H1 (cell line): ENCODE measurements around the gene SEZ6. TPM values are rescaled to one million over a fixed set of nuclear protein-coding genes. Genes with fewer than 3 reads are reported as not detected.

Source experiments
- CTCF ChIA-PET: fragments of 300-600 bp; sonication (Branson Sonifier 250); formaldehyde crosslinking; loops from one replicate; lab custom pipeline; 2021; ENCODE audit not compliant: partially characterized antibody; lab: Charles Lee
- POLR2A ChIA-PET: fragments of 300-600 bp; sonication (Branson Sonifier 250); formaldehyde crosslinking; loops from one replicate; lab custom pipeline; 2021; ENCODE audit warnings: inconsistent platforms; ENCODE audit not compliant: partially characterized antibody; lab: Charles Lee
- DNase-seq, 2 experiments: peaks; one replicate each; pipeline versions ENCODE4 v3.0.0 to v3.0.0-alpha.2; 2010 to 2022; ENCODE audit warnings: low spot score in 2 of 2, low read depth in 1 of 2, mixed read lengths in 1 of 2
- FAIRE-seq: peaks from 2 replicates; lab custom pipeline; 2011; peaks lifted over from hg19 to GRCh38; lab: Jason Lieb, UNC
- H2AFZ ChIP-seq: 2 replicates; pipeline ENCODE4 v1.8.1; 2012; ENCODE audit warnings: low read length, inconsistent platforms
- H2AK5ac ChIP-seq: 2 replicates; pipeline ENCODE4 v1.6.1; 2013; ENCODE audit warnings: low read depth, low read length
- H2BK120ac ChIP-seq: replicated peaks from 2 replicates; pipeline ENCODE3; 2013; ENCODE audit warnings: low read depth, low read length, inconsistent platforms
- H2BK12ac ChIP-seq: 2 replicates; pipeline ENCODE4 v1.6.1; 2013; ENCODE audit warnings: low read depth, low read length
- H2BK15ac ChIP-seq: 2 replicates; pipeline ENCODE4 v1.6.1; 2013; ENCODE audit warnings: low read length
- H2BK20ac ChIP-seq: 2 replicates; pipeline ENCODE4 v1.6.1; 2013; ENCODE audit warnings: low read length
- H2BK5ac ChIP-seq: 2 replicates; pipeline ENCODE4 v1.6.1; 2013; ENCODE audit warnings: low read depth, low read length
- H3K14ac ChIP-seq: 2 replicates; pipeline ENCODE4 v1.6.1; 2013; ENCODE audit warnings: inconsistent platforms; ENCODE audit not compliant: insufficient read length
- H3K18ac ChIP-seq: 2 replicates; pipeline ENCODE4 v1.6.1; 2013; ENCODE audit warnings: low read length; ENCODE audit errors: extremely low read depth
- H3K23ac ChIP-seq: 2 replicates; pipeline ENCODE4 v1.6.1; 2013; ENCODE audit warnings: inconsistent platforms; ENCODE audit not compliant: insufficient read length
- H3K23me2 ChIP-seq: 2 replicates; pipeline ENCODE4 v1.6.1; 2013; ENCODE audit warnings: low read depth, low read length
- H3K27ac ChIP-seq: 2 replicates; pipeline ENCODE4 v1.6.1; 2011; ENCODE audit warnings: low read depth, low read length, inconsistent platforms
- H3K27me3 ChIP-seq, 4 experiments: replicated peaks in 1 of 4; 1 replicate in 1 of 4; 2 replicates in 3 of 4; pipeline versions ENCODE4 v1.6.1 to v1.8.1; 2011 to 2013; ENCODE audit warnings: low read length in 3 of 4, mild to moderate bottlenecking in 3 of 4, inconsistent platforms in 2 of 4, mixed read lengths in 2 of 4, moderate library complexity in 1 of 4; ENCODE audit not compliant: control insufficient read depth in 3 of 4, insufficient read depth in 3 of 4; ENCODE audit errors: extremely low read depth in 1 of 4
- H3K36me3 ChIP-seq, 4 experiments: 2 replicates each; pipeline versions ENCODE4 v1.6.1 to v1.8.1; 2011 to 2013; ENCODE audit warnings: mild to moderate bottlenecking in 4 of 4, low read length in 3 of 4, moderate library complexity in 2 of 4, control low read depth in 1 of 4, inconsistent platforms in 1 of 4; ENCODE audit not compliant: insufficient read depth in 4 of 4, control insufficient read depth in 2 of 4
- H3K4ac ChIP-seq: replicated peaks from 2 replicates; pipeline ENCODE3; 2013; ENCODE audit warnings: low read length, low read depth, mixed read lengths, inconsistent platforms; ENCODE audit not compliant: insufficient read length
- H3K4me1 ChIP-seq, 4 experiments: replicated peaks in 1 of 4; 1 replicate in 1 of 4; 2 replicates in 3 of 4; pipeline versions ENCODE4 v1.6.1 to v1.8.1; 2011 to 2013; ENCODE audit warnings: low read length in 3 of 4, inconsistent platforms in 2 of 4, mixed read lengths in 1 of 4; ENCODE audit not compliant: insufficient read depth in 4 of 4, control insufficient read depth in 3 of 4
- H3K4me2 ChIP-seq, 2 experiments: 2 replicates each; pipeline versions ENCODE4 v1.6.1 to v1.8.1; 2011 to 2013; ENCODE audit warnings: low read depth in 2 of 2, low read length in 2 of 2, control low read depth in 1 of 2, inconsistent platforms in 1 of 2, mild to moderate bottlenecking in 1 of 2; ENCODE audit not compliant: insufficient read depth in 1 of 2
- H3K4me3 ChIP-seq, 4 experiments: fragments of 200-600, 300-600 bp in 1 of 4; sonication (generic), shearing (Covaris generic), sonication (Bioruptor Twin) in 1 of 4; 2 replicates each; pipeline versions ENCODE4 v1.5.1 to v1.8.1; 2011 to 2016; ENCODE audit warnings: low read length in 4 of 4, low read depth in 3 of 4, control low read depth in 2 of 4, inconsistent platforms in 2 of 4, mild to moderate bottlenecking in 2 of 4, mixed read lengths in 1 of 4, moderate library complexity in 1 of 4; ENCODE audit not compliant: insufficient read depth in 2 of 4; ENCODE audit errors: extremely low read depth in 1 of 4
- H3K56ac ChIP-seq: replicated peaks from 2 replicates; pipeline ENCODE3; 2013; ENCODE audit warnings: low read depth, mild to moderate bottlenecking, mixed read lengths, low read length, inconsistent platforms; ENCODE audit not compliant: insufficient read length
- H3K79me1 ChIP-seq: 2 replicates; pipeline ENCODE4 v1.6.1; 2013; ENCODE audit warnings: low read depth, low read length, control low read depth
- H3K79me2 ChIP-seq, 2 experiments: 2 replicates each; pipeline versions ENCODE4 v1.6.1 to v1.8.1; 2012 to 2013; ENCODE audit warnings: low read length in 2 of 2, mild to moderate bottlenecking in 2 of 2, inconsistent platforms in 1 of 2; ENCODE audit not compliant: insufficient read depth in 2 of 2, control insufficient read depth in 1 of 2
- H3K9ac ChIP-seq, 4 experiments: replicated peaks in 1 of 4; 1 replicate in 1 of 4; 2 replicates in 3 of 4; pipeline versions ENCODE4 v1.6.1 to v1.8.1; 2011 to 2013; ENCODE audit warnings: low read depth in 3 of 4, low read length in 3 of 4, control low read depth in 2 of 4, mild to moderate bottlenecking in 2 of 4, moderate library complexity in 2 of 4, inconsistent platforms in 1 of 4; ENCODE audit errors: extremely low read depth in 1 of 4
- H3K9me3 ChIP-seq, 2 experiments: 2 replicates each; pipeline versions ENCODE4 v1.6.1 to v1.8.1; 2012 to 2013; ENCODE audit warnings: mild to moderate bottlenecking in 2 of 2, moderate library complexity in 2 of 2, control low read depth in 1 of 2, inconsistent platforms in 1 of 2, low read depth in 1 of 2, low read length in 1 of 2, mixed read lengths in 1 of 2; ENCODE audit not compliant: insufficient read depth in 2 of 2
- H4K20me1 ChIP-seq, 2 experiments: replicated peaks in 1 of 2; 2 replicates each; pipeline versions ENCODE3 to v1.8.1; 2011 to 2013; ENCODE audit warnings: inconsistent platforms in 2 of 2, low read length in 2 of 2, mild to moderate bottlenecking in 1 of 2; ENCODE audit not compliant: insufficient read depth in 2 of 2, control insufficient read depth in 1 of 2
- H4K5ac ChIP-seq: 2 replicates; pipeline ENCODE4 v1.6.1; 2013; ENCODE audit warnings: low read length, low read depth, mixed read lengths, inconsistent platforms; ENCODE audit not compliant: insufficient read length
- H4K8ac ChIP-seq: 2 replicates; pipeline ENCODE4 v1.8.0; 2013; ENCODE audit warnings: mild to moderate bottlenecking, moderate library complexity, low read length, inconsistent platforms; ENCODE audit not compliant: insufficient read depth; ENCODE audit errors: extremely low read depth
- H4K91ac ChIP-seq: replicated peaks from 2 replicates; pipeline ENCODE3; 2013; ENCODE audit warnings: low read length, mixed read lengths, inconsistent platforms; ENCODE audit not compliant: insufficient read length
- ATF3 ChIP-seq: IDR thresholded peaks from 2 replicates; pipeline ENCODE4 v1.6.1; 2011; ENCODE audit warnings: low read depth, mild to moderate bottlenecking, low read length; ENCODE audit not compliant: insufficient read depth
- BRCA1 ChIP-seq: IDR thresholded peaks from 2 replicates; pipeline ENCODE4 v1.6.1; 2012; ENCODE audit warnings: low read depth, low read length, improper control_type of control experiment
- CBX8 ChIP-seq: fragments of 300-800, 300-1000 bp; sonication (generic); IDR thresholded peaks from 2 replicates; pipeline ENCODE4 v1.7.1; 2016; ENCODE audit warnings: low read depth, low read length, borderline replicate concordance
- CHD1 ChIP-seq: IDR thresholded peaks from 2 replicates; pipeline ENCODE4 v1.6.1; 2012; ENCODE audit warnings: low read depth, low read length, improper control_type of control experiment
- CTBP2 ChIP-seq: IDR thresholded peaks from 2 replicates; pipeline ENCODE4 v1.7.0; 2011; ENCODE audit warnings: borderline replicate concordance, mild to moderate bottlenecking, moderate library complexity, mixed read lengths, low read length; ENCODE audit not compliant: insufficient read depth, insufficient read length
- SIN3A ChIP-seq, 2 experiments: IDR thresholded peaks in 1 of 2; conservative IDR thresholded peaks in 1 of 2; 2 replicates each; pipeline ENCODE4 v1.6.1; 2011 to 2012; ENCODE audit warnings: low read length in 2 of 2, improper control_type of control experiment in 1 of 2, low read depth in 1 of 2, mild to moderate bottlenecking in 1 of 2
- SIX5 ChIP-seq: IDR thresholded peaks from 2 replicates; pipeline ENCODE4 v1.6.1; 2011; ENCODE audit warnings: mild to moderate bottlenecking, low read depth, low read length
- USF2 ChIP-seq: IDR thresholded peaks from 2 replicates; pipeline ENCODE4 v1.6.1; 2011; ENCODE audit warnings: low read length, improper control_type of control experiment
- WGBS, 2 experiments: shearing (Covaris generic) in 1 of 2; methylation state at CpG; one replicate each; pipeline versions ENCODE4 v1.1.6 to v1.1.7; 2013 to 2015; ENCODE audit warnings: low lambda C conversion rate in 2 of 2, mixed read lengths in 2 of 2, inconsistent platforms in 1 of 2, low coverage in 1 of 2, missing lambda C conversion rate in 1 of 2; ENCODE audit not compliant: insufficient replicate concordance in 2 of 2, insufficient coverage in 1 of 2, insufficient read length in 1 of 2; ENCODE audit errors: extremely low coverage in 1 of 2, missing lambda C conversion rate in 1 of 2; 5-methylcytosine and 5-hydroxymethylcytosine counted together
- polyA plus RNA-seq, 7 experiments: library from polyadenylated mRNA; depleted of rRNA in 3 of 7; stranded (reverse) in 5 of 7; unstranded in 2 of 7; fragments of >200 nt in 5 of 7; fragments of 200-250 nt in 2 of 7; gene quantifications; 1 replicate in 5 of 7; 2 replicates in 1 of 7; 4 replicates in 1 of 7; pipeline versions ENCODE4 v1.2.1 to v1.2.3, GENCODE V29; 2011 to 2013; ENCODE audit warnings: missing spikeins in 2 of 7, mixed read lengths in 2 of 7
- total RNA-seq: library from RNA; stranded (reverse); fragmentation: NEBNext Ultra II Directional; extraction: Animal tissue kit (Norgen Biotek cat#: 25700); gene quantifications from 2 replicates; pipeline ENCODE4 v1.2.1, GENCODE V29; 2021

SEZ6 gene
- total and polyA plus RNA-seq, 2 of the 8 experiments (the other 6 are each of a cell fraction or from before 2014, with no cell fraction given): 6.9 to 16.1 TPM

GRCh38 chr17:28983286-28984230, 22.3 kb downstream of the SEZ6 start:
- POLR2A ChIA-PET: interaction anchor here (0.8 to 1.3 kb wide), 5 partner anchors 10 to 34 kb away, joined by 3 to 4 read pairs (median 3); no protein-coding TSS in a partner anchor
- TF ChIP-seq SIX5 (no peak), CBX8 (no peak), CTBP2 (no peak), SIN3A (conservative IDR thresholded peaks at IDR 0.05 in 1 of 2, IDR thresholded peaks at IDR 0.05 in 1 of 2; ENCODE audit: low read depth in 1 of 2, low read length in 2 of 2) (no peak), BRCA1 (no peak), CHD1 (no peak), ATF3 (no peak), USF2 (no peak)

More at GRCh38 chr17:28983286-28984230, 22.3 kb downstream of the SEZ6 start:
- H4K5ac ChIP-seq: no peak overlapping the region
- no peak overlapping the region for H3K23ac ChIP-seq
- H3K4me1 ChIP-seq: peaks cover 14 to 18% (median 16%) of the 10 kb centered on the region in 4 experiments
- H2BK15ac ChIP-seq: peak overlapping the region; percentile 90; the same call in 1 of the 2 replicates
- H3K9me3 ChIP-seq: no peaks in the 10 kb centered on the region
- H2BK12ac ChIP-seq: peak overlapping the region; percentile 45; the same call in 1 of the 2 replicates
- H3K79me1 ChIP-seq: no peaks in the 10 kb centered on the region; the same call in 1 of the 2 replicates
- no peak overlapping the region for H2BK120ac ChIP-seq
- no peak overlapping the region for H3K9ac ChIP-seq
- no peaks in the 10 kb centered on the region for H3K36me3 ChIP-seq
- H4K20me1 ChIP-seq: no peaks in the 10 kb centered on the region
- WGBS, 2 experiments: 83% methylated on average over 7 of the region's 7 CpGs; no CpG with 5 or more reads in 1 of the 2 experiments
- CTCF ChIA-PET: interaction anchor here (0.9 to 2.8 kb wide), 12 partner anchors 10 to 133 kb away, joined by 3 to 18 read pairs (median 4); no protein-coding TSS in a partner anchor
- no peak overlapping the region for H3K4ac ChIP-seq
- H4K8ac ChIP-seq: no peak overlapping the region
- H3K4me2 ChIP-seq: no peak overlapping the region
- no peak overlapping the region for H3K27ac ChIP-seq
- H3K14ac ChIP-seq: no peak overlapping the region
- no peak overlapping the region for H3K56ac ChIP-seq
- H3K18ac ChIP-seq: peak overlapping the region; percentile 39; the same call in 1 of the 2 replicates
- H3K79me2 ChIP-seq: no peaks in the 10 kb centered on the region
- no peaks in the 10 kb centered on the region; a peak in 1 of 7 replicates for H3K27me3 ChIP-seq
- 0 out of 2 replicates have a peak overlapping the region, but pooled peaks have one; percentile 31 for H2AK5ac ChIP-seq
- H3K23me2 ChIP-seq: no peaks in the 10 kb centered on the region; the same call in 1 of the 2 replicates
- H2AFZ ChIP-seq: no peak overlapping the region
- peak overlapping the region; percentile 25; the same call in 1 of the 2 replicates for H2BK5ac ChIP-seq
- peak overlapping the region; percentile 17; the same call in 1 of the 2 replicates for H2BK20ac ChIP-seq
- no peak overlapping the region for H3K4me3 ChIP-seq
- no peak overlapping the region for H4K91ac ChIP-seq
- DNase-seq: no peak
- FAIRE-seq: no peak
